Suprapubic skin (tissue), 4 donors: Measurements from ENCODE around the gene TRMT11. TPM values are rescaled to one million over a fixed set of nuclear protein-coding genes. Genes with fewer than 3 reads are reported as not detected.
"Not testable (repeated sequence)": the region's sequence is repeated elsewhere in the genome, so short reads cannot be mapped to it uniquely, and the experiment has no call there.

Source experiments
- DNase-seq, 2 donors: peaks; one replicate each; pipeline ENCODE4 v3.0.0-alpha.2; 2019; ENCODE audit warnings: low spot score in 2 of 2
- H3K27ac ChIP-seq: fragments of 200-600 bp; sonication (generic); one replicate; pipeline ENCODE4 v1.5.1; 2019
- H3K27me3 ChIP-seq: fragments of 200-600 bp; sonication (generic); one replicate; pipeline ENCODE4 v1.5.1; 2019
- H3K36me3 ChIP-seq: fragments of 200-600 bp; sonication (generic); one replicate; pipeline ENCODE4 v1.5.1; 2019
- H3K4me1 ChIP-seq: fragments of 200-600 bp; sonication (generic); one replicate; pipeline ENCODE4 v1.5.1; 2019
- H3K4me3 ChIP-seq: fragments of 200-600 bp; sonication (generic); one replicate; pipeline ENCODE4 v1.5.1; 2019; ENCODE audit warnings: mild to moderate bottlenecking
- H3K9me3 ChIP-seq: fragments of 200-600 bp; sonication (generic); one replicate; pipeline ENCODE4 v1.5.1; 2019
- EP300 ChIP-seq: sonication (generic); formaldehyde crosslinking; IDR thresholded peaks from one replicate; pipeline ENCODE4 v1.6.1; 2017; ENCODE audit warnings: antibody characterized with exemption
- POLR2A ChIP-seq, 2 donors: fragments of 450-650 bp; IDR thresholded peaks; one replicate each; pipeline ENCODE4 v1.6.1; 2017; ENCODE audit warnings: antibody characterized with exemption in 2 of 2, mild to moderate bottlenecking in 2 of 2, moderate library complexity in 2 of 2
- POLR2AphosphoS5 ChIP-seq, 3 donors: sonication (generic); formaldehyde crosslinking; IDR thresholded peaks; one replicate each; pipeline ENCODE4 v1.6.1; 2017; ENCODE audit warnings: antibody characterized with exemption in 3 of 3
- WGBS: methylation state at CpG from one replicate; pipeline ENCODE4 v1.1.5; 2018; 5-methylcytosine and 5-hydroxymethylcytosine counted together
- total RNA-seq, 4 donors: library from RNA; depleted of rRNA; stranded (reverse); fragments of >200 nt; gene quantifications; one replicate each; pipeline ENCODE4 v1.1.0, GENCODE V29; 2016
- TF ChIP-seq, protein P1 (sequence below), 2 donors: fragments of 200-600 bp in 1 of 2; fragments of 450-650 bp in 1 of 2; sonication (generic) in 1 of 2; IDR thresholded peaks; one replicate each; pipeline ENCODE4 v1.5.1; 2016 to 2019; ENCODE audit warnings: antibody characterized with exemption in 2 of 2, mild to moderate bottlenecking in 1 of 2, moderate library complexity in 1 of 2

TRMT11 gene
- total RNA-seq, 4 donors from 2014 or later = 6.6 to 28.4 (median 11.1) TPM

DNA sequence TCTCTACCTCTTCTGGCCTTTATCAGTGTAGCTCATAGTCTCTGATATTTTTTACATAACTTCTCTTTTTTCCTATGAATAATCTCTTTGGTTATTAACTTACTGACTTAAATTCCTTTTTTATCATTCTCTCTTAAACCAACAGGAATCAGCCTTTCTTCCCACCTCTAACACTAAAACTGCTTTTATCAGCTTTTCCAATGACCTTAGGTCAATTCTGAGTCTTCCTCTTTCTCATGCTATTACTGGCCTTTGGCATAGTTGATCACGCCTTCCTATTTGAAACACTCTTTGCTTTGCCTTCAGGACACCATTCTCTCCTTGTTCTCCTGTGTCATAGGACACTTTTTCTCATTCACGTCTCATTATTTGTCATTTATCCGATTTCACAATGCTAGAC, 37.9 kb upstream of the TRMT11 start:
- H3K9me3 ChIP-seq = no peaks in the 10 kb centered on the region
- TF ChIP-seq POLR2AphosphoS5 (IDR thresholded peaks at IDR 0.05) (no peak), POLR2A (IDR thresholded peaks at IDR 0.05) (no peak), EP300 (no peak)
- TF ChIP-seq, protein P1, sequence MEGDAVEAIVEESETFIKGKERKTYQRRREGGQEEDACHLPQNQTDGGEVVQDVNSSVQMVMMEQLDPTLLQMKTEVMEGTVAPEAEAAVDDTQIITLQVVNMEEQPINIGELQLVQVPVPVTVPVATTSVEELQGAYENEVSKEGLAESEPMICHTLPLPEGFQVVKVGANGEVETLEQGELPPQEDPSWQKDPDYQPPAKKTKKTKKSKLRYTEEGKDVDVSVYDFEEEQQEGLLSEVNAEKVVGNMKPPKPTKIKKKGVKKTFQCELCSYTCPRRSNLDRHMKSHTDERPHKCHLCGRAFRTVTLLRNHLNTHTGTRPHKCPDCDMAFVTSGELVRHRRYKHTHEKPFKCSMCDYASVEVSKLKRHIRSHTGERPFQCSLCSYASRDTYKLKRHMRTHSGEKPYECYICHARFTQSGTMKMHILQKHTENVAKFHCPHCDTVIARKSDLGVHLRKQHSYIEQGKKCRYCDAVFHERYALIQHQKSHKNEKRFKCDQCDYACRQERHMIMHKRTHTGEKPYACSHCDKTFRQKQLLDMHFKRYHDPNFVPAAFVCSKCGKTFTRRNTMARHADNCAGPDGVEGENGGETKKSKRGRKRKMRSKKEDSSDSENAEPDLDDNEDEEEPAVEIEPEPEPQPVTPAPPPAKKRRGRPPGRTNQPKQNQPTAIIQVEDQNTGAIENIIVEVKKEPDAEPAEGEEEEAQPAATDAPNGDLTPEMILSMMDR (IDR thresholded peaks at IDR 0.05) = no peak
- no peaks in the 10 kb centered on the region for H3K27me3 ChIP-seq
- H3K4me1 ChIP-seq = peaks cover 44% of the 10 kb centered on the region
- no peak overlapping the region for H3K27ac ChIP-seq
- H3K36me3 ChIP-seq = no peaks in the 10 kb centered on the region
- 92% methylated on average over 3 of the region's 3 CpGs for WGBS
- H3K4me3 ChIP-seq = no peak overlapping the region
- no peak for DNase-seq

DNA sequence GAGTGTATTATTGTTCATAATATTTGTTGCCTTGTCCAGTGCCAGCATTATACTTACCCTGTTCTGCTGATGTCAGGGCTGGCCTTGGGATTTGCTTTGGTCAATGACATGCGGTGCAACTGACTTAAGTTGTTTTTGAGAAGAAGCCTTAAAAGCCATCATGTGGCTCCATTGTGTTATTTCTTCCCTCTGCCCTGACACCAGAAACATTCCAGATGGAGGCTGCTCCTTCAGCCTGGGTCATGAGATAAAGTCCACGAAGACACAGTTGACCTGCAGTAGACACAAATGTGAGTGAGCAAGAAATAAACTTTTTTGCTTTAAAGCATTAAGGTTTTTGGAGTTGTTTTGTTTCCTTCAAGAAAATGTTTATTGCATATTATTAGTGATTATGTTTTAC, 37.3 kb upstream of the TRMT11 start:
- Histone ChIP-seq H3K4me3 (no peak overlapping the region), H3K9me3 (no peaks in the 10 kb centered on the region), H3K27me3 (no peaks in the 10 kb centered on the region), H3K4me1 (peaks cover 37% of the 10 kb centered on the region), H3K36me3 (no peaks in the 10 kb centered on the region), H3K27ac (no peak overlapping the region)
- TF ChIP-seq, protein P1 (IDR thresholded peaks at IDR 0.05) = no peak
- no peak for TF ChIP-seq POLR2A (IDR thresholded peaks at IDR 0.05)
- no peak for TF ChIP-seq POLR2AphosphoS5 (IDR thresholded peaks at IDR 0.05)
- TF ChIP-seq EP300 = no peak
- WGBS = 92% methylated on average over 2 of the region's 2 CpGs
- no peak for DNase-seq

DNA sequence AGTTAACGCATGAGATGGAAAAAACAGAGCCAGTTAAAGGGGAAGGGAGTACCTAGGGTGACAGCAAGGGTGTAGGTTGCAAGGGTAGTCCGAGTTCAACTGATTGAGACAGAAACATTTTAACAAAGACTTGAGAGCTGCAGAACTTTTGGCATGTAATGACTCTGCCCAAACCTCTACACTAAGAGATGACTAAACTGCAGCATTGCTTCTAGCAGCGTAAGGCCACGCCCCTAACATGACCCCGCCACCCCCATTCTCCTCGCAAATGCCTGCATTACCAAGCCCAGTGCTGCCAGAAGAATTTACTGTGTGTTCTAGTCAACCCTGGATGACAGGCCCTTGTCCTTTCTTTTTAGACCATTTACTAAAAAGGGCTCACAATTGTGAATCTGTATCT, 36.0 kb upstream of the TRMT11 start:
- Histone ChIP-seq H3K4me1 (peaks cover 25% of the 10 kb centered on the region), H3K36me3 (no peaks in the 10 kb centered on the region), H3K9me3 (no peaks in the 10 kb centered on the region), H3K4me3 (no peak overlapping the region), H3K27ac (no peak overlapping the region), H3K27me3 (no peaks in the 10 kb centered on the region)
- 49% methylated on average over 6 of the region's 6 CpGs for WGBS
- DNase-seq = no peak
- TF ChIP-seq, protein P1 (IDR thresholded peaks at IDR 0.05) = no peak
- TF ChIP-seq EP300 (no peak), POLR2AphosphoS5 (IDR thresholded peaks at IDR 0.05) (no peak), POLR2A (IDR thresholded peaks at IDR 0.05) (no peak)

DNA sequence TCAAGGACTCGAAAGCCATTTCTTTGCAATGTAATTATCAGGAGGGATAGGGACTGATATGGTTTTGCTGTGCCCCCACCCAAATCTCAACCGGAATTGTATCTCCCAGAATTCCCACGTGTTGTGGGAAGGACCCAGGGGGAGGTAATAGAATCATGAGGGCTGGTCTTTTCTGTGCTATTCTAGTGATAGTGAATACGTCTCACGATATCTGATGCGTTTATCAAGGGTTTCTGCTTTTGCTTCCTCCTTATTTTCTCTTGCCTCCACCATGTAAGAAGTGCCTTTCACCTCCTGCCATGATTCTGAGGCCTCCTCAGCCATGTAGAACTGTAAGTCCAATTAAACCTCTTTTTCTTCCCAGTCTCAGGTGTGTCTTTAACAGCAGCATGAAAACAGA, 35.6 kb upstream of the TRMT11 start:
- DNase-seq, H3K27me3 ChIP-seq, H3K27ac ChIP-seq, H3K36me3 ChIP-seq, H3K9me3 ChIP-seq, H3K4me3 ChIP-seq: not testable (repeated sequence)
- peaks cover 21% of the 10 kb centered on the region for H3K4me1 ChIP-seq
- WGBS = 89% methylated on average over 6 of the region's 6 CpGs

DNA sequence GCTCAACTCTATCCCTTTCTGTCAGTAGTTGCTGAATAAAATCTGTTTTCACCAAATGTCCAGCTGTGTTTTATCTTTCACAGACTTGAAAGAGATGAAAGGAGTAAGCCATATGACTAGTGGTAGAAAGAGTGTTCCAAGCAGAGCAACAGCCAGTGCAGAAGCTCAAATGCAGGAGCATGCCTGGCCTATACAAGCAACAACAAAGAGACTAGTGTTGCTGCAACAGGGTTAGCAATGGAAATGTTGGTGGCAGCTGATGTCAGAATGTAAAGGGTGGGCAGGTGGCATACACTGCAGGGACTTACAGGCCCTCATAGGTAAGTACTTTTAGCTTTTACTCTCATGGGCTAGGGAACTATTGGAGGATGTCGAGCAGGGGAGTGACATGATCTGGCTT, 35.0 kb upstream of the TRMT11 start:
- TF ChIP-seq POLR2AphosphoS5 (IDR thresholded peaks at IDR 0.05) = no peak
- TF ChIP-seq POLR2A (IDR thresholded peaks at IDR 0.05) = no peak
- TF ChIP-seq, protein P1 (IDR thresholded peaks at IDR 0.05) = no peak
- TF ChIP-seq EP300 = no peak
- Histone ChIP-seq H3K27me3 (no peaks in the 10 kb centered on the region), H3K36me3 (no peaks in the 10 kb centered on the region), H3K9me3 (no peaks in the 10 kb centered on the region), H3K4me1 (peaks cover 20% of the 10 kb centered on the region), H3K27ac (no peak overlapping the region), H3K4me3 (no peak overlapping the region)
- 86% methylated on average over 1 of the region's 1 CpG for WGBS
- DNase-seq = no peak

DNA sequence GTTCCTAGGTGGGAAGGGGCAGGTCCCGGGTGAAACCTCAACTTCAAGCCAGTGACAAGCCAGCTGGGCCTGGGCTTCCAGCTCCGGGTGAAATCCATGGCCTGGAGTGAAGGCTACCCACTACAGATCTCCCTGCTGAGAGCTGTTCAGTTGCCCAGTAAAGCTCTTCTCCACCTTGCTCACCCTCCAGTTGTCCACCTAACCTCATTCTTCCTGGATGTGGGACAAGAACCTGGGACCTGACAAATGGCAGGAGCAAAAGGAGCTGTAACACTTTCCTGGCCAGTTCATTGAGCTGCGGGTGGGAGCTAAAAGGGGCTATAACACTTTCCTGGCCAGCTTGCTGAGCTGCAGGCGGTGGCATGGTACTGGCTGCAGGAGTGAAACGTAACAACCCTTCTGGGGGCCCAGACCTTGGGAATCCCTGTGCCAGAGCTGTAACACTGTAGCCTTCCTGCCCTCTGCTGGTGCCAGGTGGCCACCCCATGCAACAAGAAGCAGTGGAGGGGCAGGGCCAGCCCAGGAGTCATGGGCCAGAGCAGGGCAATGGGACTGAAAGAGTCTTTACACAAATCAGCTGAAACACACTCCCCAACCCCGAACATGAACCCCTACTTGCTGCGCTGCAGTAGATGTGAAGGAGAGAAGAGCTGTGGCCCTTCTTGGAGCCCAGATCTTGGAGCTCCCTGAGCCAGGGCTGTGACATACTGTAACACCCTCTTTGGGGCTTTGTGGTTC, 33.4 kb upstream of the TRMT11 start:
- no peaks in the 10 kb centered on the region for H3K36me3 ChIP-seq
- H3K27me3 ChIP-seq = no peaks in the 10 kb centered on the region
- no peak overlapping the region for H3K27ac ChIP-seq
- 75% methylated on average over 7 of the region's 7 CpGs for WGBS
- no peak for DNase-seq
- peaks cover 15% of the 10 kb centered on the region for H3K4me1 ChIP-seq
- H3K9me3 ChIP-seq = no peaks in the 10 kb centered on the region
- no peak for TF ChIP-seq POLR2A (IDR thresholded peaks at IDR 0.05)
- TF ChIP-seq, protein P1 (IDR thresholded peaks at IDR 0.05) = no peak
- TF ChIP-seq EP300 = no peak
- no peak for TF ChIP-seq POLR2AphosphoS5 (IDR thresholded peaks at IDR 0.05)
- no peak overlapping the region for H3K4me3 ChIP-seq
